A549 (cell line): ENCODE data around the gene XPO1.

Experiments
- CEBPB ChIP-seq, 2 experiments: fragments of >200 bp in 1 of 2; sonication (Bioruptor Twin) in 1 of 2; formaldehyde crosslinking in 1 of 2; IDR thresholded peaks; 2 replicates each; pipeline ENCODE4 v1.6.1; 2012 to 2016
- CTCF ChIP-seq: fragments of >200 bp; sonication (Bioruptor Twin); formaldehyde crosslinking; IDR thresholded peaks from 3 replicates; pipeline ENCODE4 v1.5.1; 2016
- KDM1A ChIP-seq: fragments of 200-600 bp; sonication (generic); IDR thresholded peaks from 2 replicates; pipeline ENCODE4 v1.6.1; 2016; ENCODE audit warnings: low read depth, mild to moderate bottlenecking
- POLR2A ChIP-seq: IDR thresholded peaks from 2 replicates; pipeline ENCODE4 v1.6.1; 2012; ENCODE audit warnings: mild to moderate bottlenecking, low read length

GRCh38 chr2:61470122-61470951 is 67.8 kb downstream of the XPO1 start:
- TF ChIP-seq KDM1A: no peak
- peak; percentile 19; the same call in 1 of the 2 replicates for TF ChIP-seq POLR2A
- no peak for TF ChIP-seq CTCF
- TF ChIP-seq CEBPB (IDR thresholded peaks at IDR 0.05): no peak
